Kidney (tissue), 14 donors: ENCODE data around the gene NISCH. TPM values are rescaled to one million over a fixed set of nuclear protein-coding genes. Genes with fewer than 3 reads are reported as not detected.

Experiments
- DNase-seq, 5 donors: peaks; one replicate each; pipeline ENCODE4 v3.0.0-alpha.2; 2013 to 2020
- FAIRE-seq: peaks from 2 replicates; lab custom pipeline; 2012; peaks lifted over from hg19 to GRCh38; lab: Jason Lieb, UNC
- H3K27ac ChIP-seq, 2 donors: one replicate each; pipeline ENCODE4 v1.7.0; 2013; ENCODE audit warnings: low read depth in 2 of 2, low read length in 2 of 2, inconsistent platforms in 1 of 2
- H3K27me3 ChIP-seq: one replicate; pipeline ENCODE4 v1.7.1; 2013; ENCODE audit warnings: low read length, inconsistent platforms; ENCODE audit not compliant: control insufficient read depth, insufficient read depth
- H3K36me3 ChIP-seq, 3 donors: one replicate each; pipeline versions ENCODE4 v1.7.0 to v1.7.1; 2013; ENCODE audit warnings: low read length in 3 of 3, control low read depth in 1 of 3, inconsistent platforms in 1 of 3; ENCODE audit not compliant: insufficient read depth in 3 of 3, control insufficient read depth in 2 of 3
- H3K4me1 ChIP-seq, 3 donors: one replicate each; pipeline versions ENCODE4 v1.7.0 to v1.7.1; 2013; ENCODE audit warnings: low read length in 3 of 3, inconsistent platforms in 1 of 3, low read depth in 1 of 3; ENCODE audit not compliant: control insufficient read depth in 2 of 3, insufficient read depth in 2 of 3
- H3K4me3 ChIP-seq, 3 donors: one replicate each; pipeline versions ENCODE4 v1.7.0 to v1.8.1; 2013; ENCODE audit warnings: low read length in 3 of 3, control low read depth in 1 of 3, inconsistent platforms in 1 of 3
- H3K9ac ChIP-seq, 3 donors: one replicate each; pipeline versions ENCODE4 v1.7.0 to v1.7.1; 2013; ENCODE audit warnings: low read length in 3 of 3, control low read depth in 1 of 3, inconsistent platforms in 1 of 3
- H3K9me3 ChIP-seq, 3 donors: one replicate each; pipeline versions ENCODE4 v1.7.0 to v1.7.1; 2013; ENCODE audit warnings: low read length in 3 of 3, control low read depth in 1 of 3, inconsistent platforms in 1 of 3; ENCODE audit not compliant: control insufficient read depth in 2 of 3, insufficient read depth in 1 of 3
- intact Hi-C: fragments of 100-400 bp; cut with DNase I; formaldehyde crosslinking; loops from one replicate; pipeline ENCODE4 v1.11.1; 2022
- polyA plus RNA-seq: library from polyadenylated mRNA; stranded (reverse); fragments of 350-450 nt; fragmentation: Illumina TruSeq; extraction: RNeasy Lipid Tissue Mini Kit (QIAGEN cat#74804); gene quantifications from one replicate; pipeline ENCODE4 v1.2.3, GENCODE V29; 2014; ENCODE audit warnings: low read depth, low replicate concordance; ENCODE audit not compliant: insufficient read depth
- total RNA-seq: library from RNA; stranded (reverse); fragmentation: NEBNext Ultra II Directional; extraction: Animal tissue kit (Norgen Biotek cat#: 25700); gene quantifications from one replicate; pipeline ENCODE4 v1.2.1, GENCODE V29; 2021
- TF ChIP-seq, protein P1 (sequence below): IDR thresholded peaks from 3 replicates; pipeline ENCODE4 v1.5.1; 2012; ENCODE audit warnings: mild to moderate bottlenecking, moderate library complexity, borderline replicate concordance; ENCODE audit not compliant: insufficient read depth; ENCODE audit errors: extremely low read depth
- donor health status: control.
- donor health status: control.
- donor health status: control.
- donor health status: control.
- donor health status: control.
- donor health status: DM: yes; HTN: yes; CAD: no.
- donor health status: Normal renal cell carcinoma (clear cell type).

The NISCH gene
- total and polyA plus RNA-seq, 2 donors from 2014 or later = 36.1 to 98.7 TPM

DNA sequence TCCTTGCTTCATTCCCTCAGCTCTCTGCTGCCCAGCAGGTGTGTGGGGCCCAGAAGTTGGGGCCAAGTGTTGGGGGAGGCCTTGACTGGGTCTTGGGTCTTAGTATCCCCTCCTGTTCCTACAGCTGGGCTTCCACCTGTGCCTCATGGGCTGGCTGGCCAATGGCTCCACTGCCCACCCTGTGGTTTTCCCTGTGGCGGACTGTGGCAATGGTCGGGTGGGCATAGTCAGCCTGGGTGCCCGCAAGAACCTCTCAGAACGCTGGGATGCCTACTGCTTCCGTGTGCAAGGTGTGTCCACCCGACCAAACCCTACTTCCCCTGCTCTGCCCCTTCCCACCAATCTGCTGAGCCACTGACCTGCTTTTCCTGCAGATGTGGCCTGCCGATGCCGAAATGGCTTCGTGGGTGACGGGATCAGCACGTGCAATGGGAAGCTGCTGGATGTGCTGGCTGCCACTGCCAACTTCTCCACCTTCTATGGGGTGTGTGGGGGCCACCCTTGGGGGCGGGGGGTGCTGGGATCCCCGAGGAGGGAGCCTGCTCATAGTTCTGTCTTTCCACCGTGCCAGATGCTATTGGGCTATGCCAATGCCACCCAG, 67.3 kb downstream of the NISCH start:
- peaks cover 0 to 2% (median 0%) of the 10 kb centered on the region in 3 donors for H3K36me3 ChIP-seq
- no peak overlapping the region for H3K9ac ChIP-seq
- no peaks in the 10 kb centered on the region for H3K27me3 ChIP-seq
- no peak overlapping the region for H3K4me3 ChIP-seq
- intact Hi-C loops = no loop called here
- DNase-seq (peak in 1 of 5 donors; percentile 51), FAIRE-seq (no peak)
- TF ChIP-seq, protein P1, sequence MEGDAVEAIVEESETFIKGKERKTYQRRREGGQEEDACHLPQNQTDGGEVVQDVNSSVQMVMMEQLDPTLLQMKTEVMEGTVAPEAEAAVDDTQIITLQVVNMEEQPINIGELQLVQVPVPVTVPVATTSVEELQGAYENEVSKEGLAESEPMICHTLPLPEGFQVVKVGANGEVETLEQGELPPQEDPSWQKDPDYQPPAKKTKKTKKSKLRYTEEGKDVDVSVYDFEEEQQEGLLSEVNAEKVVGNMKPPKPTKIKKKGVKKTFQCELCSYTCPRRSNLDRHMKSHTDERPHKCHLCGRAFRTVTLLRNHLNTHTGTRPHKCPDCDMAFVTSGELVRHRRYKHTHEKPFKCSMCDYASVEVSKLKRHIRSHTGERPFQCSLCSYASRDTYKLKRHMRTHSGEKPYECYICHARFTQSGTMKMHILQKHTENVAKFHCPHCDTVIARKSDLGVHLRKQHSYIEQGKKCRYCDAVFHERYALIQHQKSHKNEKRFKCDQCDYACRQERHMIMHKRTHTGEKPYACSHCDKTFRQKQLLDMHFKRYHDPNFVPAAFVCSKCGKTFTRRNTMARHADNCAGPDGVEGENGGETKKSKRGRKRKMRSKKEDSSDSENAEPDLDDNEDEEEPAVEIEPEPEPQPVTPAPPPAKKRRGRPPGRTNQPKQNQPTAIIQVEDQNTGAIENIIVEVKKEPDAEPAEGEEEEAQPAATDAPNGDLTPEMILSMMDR = no peak
- H3K4me1 ChIP-seq = peaks cover 0 to 27% (median 5%) of the 10 kb centered on the region in 3 donors
- H3K9me3 ChIP-seq = no peaks in the 10 kb centered on the region
- no peak overlapping the region for H3K27ac ChIP-seq

DNA sequence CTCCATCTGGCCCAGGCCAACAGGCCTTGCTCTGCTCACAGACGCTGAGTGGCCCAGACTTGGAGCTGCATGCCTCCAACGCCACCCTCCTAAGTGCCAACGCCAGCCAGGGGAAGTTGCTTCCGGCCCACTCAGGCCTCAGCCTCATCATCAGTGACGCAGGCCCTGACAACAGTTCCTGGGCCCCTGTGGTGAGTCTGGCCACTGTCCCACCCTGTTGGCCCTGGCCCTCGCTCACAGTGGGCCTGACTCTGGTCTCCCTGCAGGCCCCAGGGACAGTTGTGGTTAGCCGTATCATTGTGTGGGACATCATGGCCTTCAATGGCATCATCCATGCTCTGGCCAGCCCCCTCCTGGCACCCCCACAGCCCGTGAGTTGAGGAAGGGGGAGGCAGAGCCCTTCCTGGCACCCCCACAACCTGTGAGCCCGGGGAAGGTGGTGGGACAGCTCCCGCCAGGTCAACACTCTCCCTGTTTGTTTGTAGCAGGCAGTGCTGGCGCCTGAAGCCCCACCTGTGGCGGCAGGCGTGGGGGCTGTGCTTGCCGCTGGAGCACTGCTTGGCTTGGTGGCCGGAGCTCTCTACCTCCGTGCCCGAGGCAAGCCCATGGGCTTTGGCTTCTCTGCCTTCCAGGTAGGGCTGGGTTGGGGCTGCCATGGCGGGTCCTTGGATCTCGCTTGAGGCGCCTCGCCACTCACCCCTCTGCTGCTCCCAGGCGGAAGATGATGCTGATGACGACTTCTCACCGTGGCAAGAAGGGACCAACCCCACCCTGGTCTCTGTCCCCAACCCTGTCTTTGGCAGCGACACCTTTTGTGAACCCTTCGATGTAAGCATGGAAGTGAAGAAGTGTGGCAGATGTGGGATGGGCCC, 68.2 kb downstream of the NISCH start:
- TF ChIP-seq, protein P1 = no peak
- H3K9me3 ChIP-seq = no peaks in the 10 kb centered on the region
- DNase-seq = peak in 2 of 5 donors; percentile 39 to 63
- H3K9ac ChIP-seq = no peak overlapping the region
- H3K4me3 ChIP-seq = no peak overlapping the region
- FAIRE-seq = no peak
- intact Hi-C loops = no loop called here
- H3K36me3 ChIP-seq = peaks cover 0 to 2% (median 2%) of the 10 kb centered on the region in 3 donors
- no peaks in the 10 kb centered on the region for H3K27me3 ChIP-seq
- no peak overlapping the region for H3K27ac ChIP-seq
- peaks cover 0 to 24% (median 5%) of the 10 kb centered on the region in 3 donors for H3K4me1 ChIP-seq

DNA sequence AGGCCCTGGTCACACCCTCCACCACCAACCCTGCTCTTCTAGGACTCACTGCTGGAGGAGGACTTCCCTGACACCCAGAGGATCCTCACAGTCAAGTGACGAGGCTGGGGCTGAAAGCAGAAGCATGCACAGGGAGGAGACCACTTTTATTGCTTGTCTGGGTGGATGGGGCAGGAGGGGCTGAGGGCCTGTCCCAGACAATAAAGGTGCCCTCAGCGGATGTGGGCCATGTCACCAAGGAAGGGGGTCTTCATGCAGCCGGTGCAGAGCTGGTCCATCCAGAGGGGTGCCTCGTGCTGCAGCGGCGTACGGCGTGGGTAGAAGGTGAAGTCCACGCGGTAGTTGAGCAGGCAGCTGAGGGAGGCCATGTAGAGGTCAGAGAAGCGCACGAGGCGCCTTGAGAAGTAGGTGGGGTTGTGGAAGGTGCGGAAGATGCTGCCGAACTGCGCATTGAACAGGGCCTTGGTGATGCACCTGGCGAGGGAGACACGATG, 68.9 kb downstream of the NISCH start:
- DNase-seq (peak in 1 of 5 donors; percentile 74), FAIRE-seq (no peak)
- Histone ChIP-seq H3K9me3 (no peaks in the 10 kb centered on the region), H3K4me3 (no peak overlapping the region), H3K9ac (peak overlapping the region in 1 of 3 donors; percentile 40), H3K36me3 (peaks cover 0 to 2% (median 2%) of the 10 kb centered on the region in 3 donors), H3K4me1 (peaks cover 0 to 24% (median 5%) of the 10 kb centered on the region in 3 donors), H3K27ac (peak overlapping the region; percentile 78 to 88), H3K27me3 (no peaks in the 10 kb centered on the region)
- TF ChIP-seq, protein P1 = no peak
- intact Hi-C loops = no loop called here
